Thymus (tissue), 11 donors: ENCODE results near the gene SORBS1. TPM values are rescaled to one million over a fixed set of nuclear protein-coding genes. Genes with fewer than 3 reads are reported as not detected.

ENCODE experiments used
- DNase-seq, 9 donors: peaks; one replicate each; pipeline ENCODE4 v3.0.0-alpha.2; 2013; ENCODE audit warnings: low spot score in 9 of 9, low read depth in 6 of 9, missing footprints in 1 of 9
- H3K27ac ChIP-seq, 2 donors: one replicate each; pipeline ENCODE4 v1.5.1; 2013; ENCODE audit warnings: control low read depth in 1 of 2, low read depth in 1 of 2, low read length in 1 of 2, mild to moderate bottlenecking in 1 of 2, moderate library complexity in 1 of 2
- H3K27me3 ChIP-seq, 2 donors: one replicate each; pipeline ENCODE4 v1.5.1; 2013; ENCODE audit warnings: low read length in 1 of 2; ENCODE audit not compliant: control insufficient read depth in 2 of 2, insufficient read depth in 1 of 2
- H3K36me3 ChIP-seq, 2 donors: one replicate each; pipeline ENCODE4 v1.5.1; 2013; ENCODE audit warnings: low read length in 1 of 2, mild to moderate bottlenecking in 1 of 2, moderate library complexity in 1 of 2; ENCODE audit not compliant: control insufficient read depth in 2 of 2, insufficient read depth in 2 of 2
- H3K4me1 ChIP-seq, 2 donors: one replicate each; pipeline ENCODE4 v1.5.1; 2013; ENCODE audit warnings: low read length in 2 of 2; ENCODE audit not compliant: control insufficient read depth in 2 of 2, insufficient read depth in 2 of 2
- H3K4me3 ChIP-seq, 2 donors: one replicate each; pipeline ENCODE4 v1.5.1; 2013; ENCODE audit warnings: low read length in 2 of 2, control low read depth in 1 of 2, mild to moderate bottlenecking in 1 of 2
- H3K9me3 ChIP-seq, 2 donors: one replicate each; pipeline ENCODE4 v1.5.1; 2013; ENCODE audit warnings: low read length in 1 of 2, mild to moderate bottlenecking in 1 of 2; ENCODE audit not compliant: control insufficient read depth in 2 of 2, insufficient read depth in 1 of 2
- WGBS: extraction: QIAGEN DNeasy Blood & Tissue Kit; methylation state at CpG from one replicate; pipeline ENCODE4 v1.1.7; 2013; 5-methylcytosine and 5-hydroxymethylcytosine counted together
- polyA plus RNA-seq: library from polyadenylated mRNA; stranded (reverse); fragments of 200-250 nt; gene quantifications from one replicate; pipeline ENCODE4 v1.2.3, GENCODE V29; 2013
- total RNA-seq: library from RNA; stranded (reverse); fragments of 120-200 nt; gene quantifications from one replicate; pipeline ENCODE4 v1.2.4, GENCODE V29; 2013
- donor health status: healthy.

SORBS1 gene
- total and polyA plus RNA-seq, 2 donors, result 1.9 to 25.3 TPM

- Histone ChIP-seq H3K27ac (no peak overlapping the region), H3K4me1 (no peaks in the 10 kb centered on the region), H3K9me3 (no peaks in the 10 kb centered on the region), H3K36me3 (no peaks in the 10 kb centered on the region), H3K27me3 (no peaks in the 10 kb centered on the region), H3K4me3 (no peak overlapping the region)
- DNase-seq, result no peak
Observed at GRCh38 chr10:95319239-95319638, 241.9 kb downstream of the SORBS1 start.

GRCh38 chr10:95315509-95315908 lies 245.7 kb downstream of the SORBS1 start:
- no peaks in the 10 kb centered on the region for H3K27me3 ChIP-seq
- H3K9me3 ChIP-seq, result no peaks in the 10 kb centered on the region
- no peaks in the 10 kb centered on the region for H3K4me1 ChIP-seq
- no peak overlapping the region for H3K27ac ChIP-seq
- no peaks in the 10 kb centered on the region for H3K36me3 ChIP-seq
- H3K4me3 ChIP-seq, result no peak overlapping the region
- no peak for DNase-seq
- WGBS, result 98% methylated on average over 2 of the region's 2 CpGs

GRCh38 chr10:95314192-95314918 lies 246.8 kb downstream of the SORBS1 start:
- Histone ChIP-seq H3K4me1 (no peaks in the 10 kb centered on the region), H3K27ac (no peak overlapping the region), H3K9me3 (no peaks in the 10 kb centered on the region), H3K36me3 (no peaks in the 10 kb centered on the region), H3K27me3 (no peaks in the 10 kb centered on the region), H3K4me3 (no peak overlapping the region)
- DNase-seq, result no peak
- 85% methylated on average over 4 of the region's 4 CpGs for WGBS

GRCh38 chr10:95312986-95313495 lies 248.1 kb downstream of the SORBS1 start:
- H3K36me3 ChIP-seq, result no peaks in the 10 kb centered on the region
- no peaks in the 10 kb centered on the region for H3K27me3 ChIP-seq
- no peaks in the 10 kb centered on the region for H3K9me3 ChIP-seq
- DNase-seq, result no peak
- WGBS, result 100% methylated on average over 1 of the region's 1 CpG
- no peak overlapping the region for H3K4me3 ChIP-seq
- H3K27ac ChIP-seq, result no peak overlapping the region
- H3K4me1 ChIP-seq, result no peaks in the 10 kb centered on the region

GRCh38 chr10:95312257-95312656 lies 248.9 kb downstream of the SORBS1 start:
- no peaks in the 10 kb centered on the region for H3K36me3 ChIP-seq
- H3K4me1 ChIP-seq, result no peaks in the 10 kb centered on the region
- H3K9me3 ChIP-seq, result no peaks in the 10 kb centered on the region
- no peak overlapping the region for H3K27ac ChIP-seq
- no peak for DNase-seq
- 87% methylated on average over 6 of the region's 6 CpGs for WGBS
- H3K27me3 ChIP-seq, result no peaks in the 10 kb centered on the region
- H3K4me3 ChIP-seq, result no peak overlapping the region

GRCh38 chr10:95309958-95310357 lies 251.2 kb downstream of the SORBS1 start:
- no peak overlapping the region for H3K27ac ChIP-seq
- H3K36me3 ChIP-seq, result no peaks in the 10 kb centered on the region
- no peaks in the 10 kb centered on the region for H3K9me3 ChIP-seq
- WGBS, result 42% methylated on average over 1 of the region's 1 CpG
- no peak overlapping the region for H3K4me3 ChIP-seq
- H3K27me3 ChIP-seq, result no peaks in the 10 kb centered on the region
- no peak for DNase-seq
- no peaks in the 10 kb centered on the region for H3K4me1 ChIP-seq

- DNase-seq, result no peak
- no peak overlapping the region for H3K4me3 ChIP-seq
- H3K27me3 ChIP-seq, result no peaks in the 10 kb centered on the region
- no peaks in the 10 kb centered on the region for H3K4me1 ChIP-seq
- H3K9me3 ChIP-seq, result no peaks in the 10 kb centered on the region
- 86% methylated on average over 8 of the region's 8 CpGs for WGBS
- no peak overlapping the region for H3K27ac ChIP-seq
- H3K36me3 ChIP-seq, result no peaks in the 10 kb centered on the region
Observed at GRCh38 chr10:95308389-95309302, 252.5 kb downstream of the SORBS1 start.

- Histone ChIP-seq H3K9me3 (no peaks in the 10 kb centered on the region), H3K4me1 (no peaks in the 10 kb centered on the region), H3K27me3 (no peaks in the 10 kb centered on the region), H3K27ac (no peak overlapping the region), H3K36me3 (no peaks in the 10 kb centered on the region), H3K4me3 (no peak overlapping the region)
- 94% methylated on average over 1 of the region's 1 CpG for WGBS
- no peak for DNase-seq
Observed at GRCh38 chr10:95306851-95307250, 254.3 kb downstream of the SORBS1 start.

- Histone ChIP-seq H3K27ac (no peak overlapping the region), H3K4me3 (no peak overlapping the region), H3K27me3 (no peaks in the 10 kb centered on the region), H3K9me3 (no peaks in the 10 kb centered on the region), H3K4me1 (no peaks in the 10 kb centered on the region), H3K36me3 (no peaks in the 10 kb centered on the region)
- 98% methylated on average over 3 of the region's 3 CpGs for WGBS
- DNase-seq, result no peak
Observed at GRCh38 chr10:95306318-95306650, 254.9 kb downstream of the SORBS1 start.
